Lung (tissue), 12 donors: ENCODE data around the gene NKD2. TPM values are rescaled to one million over a fixed set of nuclear protein-coding genes. Genes with fewer than 3 reads are reported as not detected.

Source experiments
- ATAC-seq: fragments of 200-7000 bp; cut with Tn5 transposase; one replicate; pipeline ENCODE4 v1.9.1; 2020; ENCODE audit warnings: moderate number of reproducible peaks; ENCODE audit not compliant: insufficient read depth, low FRiP score
- DNase-seq, 3 donors: peaks; one replicate each; pipeline ENCODE4 v3.0.0-alpha.2; 2013 to 2017
- H3K27ac ChIP-seq, 2 donors: one replicate each; pipeline ENCODE4 v1.5.1; 2013; ENCODE audit warnings: mild to moderate bottlenecking in 2 of 2, moderate library complexity in 2 of 2, control low read depth in 1 of 2, inconsistent platforms in 1 of 2, low read depth in 1 of 2, low read length in 1 of 2
- H3K27me3 ChIP-seq, 3 donors: one replicate each; pipeline ENCODE4 v1.5.1; 2013; ENCODE audit warnings: low read length in 2 of 3; ENCODE audit not compliant: control insufficient read depth in 3 of 3, insufficient read depth in 3 of 3
- H3K36me3 ChIP-seq, 4 donors: one replicate each; pipeline ENCODE4 v1.5.1; 2013; ENCODE audit warnings: low read length in 4 of 4, mild to moderate bottlenecking in 1 of 4, moderate library complexity in 1 of 4; ENCODE audit not compliant: control insufficient read depth in 4 of 4, insufficient read depth in 4 of 4
- H3K4me1 ChIP-seq, 5 donors: one replicate each; pipeline ENCODE4 v1.5.1; 2013; ENCODE audit warnings: low read length in 5 of 5, mild to moderate bottlenecking in 2 of 5, moderate library complexity in 1 of 5; ENCODE audit not compliant: control insufficient read depth in 5 of 5, insufficient read depth in 5 of 5
- H3K4me3 ChIP-seq: one replicate; pipeline ENCODE4 v1.5.1; 2013; ENCODE audit warnings: mild to moderate bottlenecking, control low read depth, moderate library complexity
- H3K9ac ChIP-seq, 2 donors: one replicate each; pipeline ENCODE4 v1.5.1; 2013; ENCODE audit warnings: low read length in 2 of 2, control low read depth in 1 of 2; ENCODE audit not compliant: insufficient read depth in 1 of 2
- H3K9me3 ChIP-seq, 4 donors: one replicate each; pipeline ENCODE4 v1.5.1; 2013; ENCODE audit warnings: low read length in 3 of 4, mild to moderate bottlenecking in 1 of 4, moderate library complexity in 1 of 4; ENCODE audit not compliant: control insufficient read depth in 4 of 4, insufficient read depth in 3 of 4
- CTCF ChIP-seq: IDR thresholded peaks from 2 replicates; pipeline ENCODE4 v1.5.1; 2012; ENCODE audit warnings: mild to moderate bottlenecking; ENCODE audit errors: control extremely low read depth, extremely low read depth
- WGBS, 2 donors: extraction: QIAGEN DNeasy Blood & Tissue Kit; methylation state at CpG; one replicate each; pipeline ENCODE4 v1.1.7; 2013; 5-methylcytosine and 5-hydroxymethylcytosine counted together
- polyA plus RNA-seq, 2 donors: library from polyadenylated mRNA; stranded (reverse); fragments of 200-250 nt; gene quantifications; one replicate each; pipeline ENCODE4 v1.2.1, GENCODE V29; 2013
- total RNA-seq, 2 donors: library from RNA; depleted of rRNA in 1 of 2; stranded (reverse); fragments of >200 nt in 1 of 2; gene quantifications; one replicate each; pipeline ENCODE4 v1.2.1, GENCODE V29; 2014 to 2021
- donor health status: control.
- donor health status: control.
- donor health status: Bipolar disorder and iron deficiency.
- donor health status: healthy.
- donor health status: DM: yes; HTN: yes; CAD: no.

The NKD2 gene
- total and polyA plus RNA-seq, 4 donors, result 9.9 to 88.0 (median 48.4) TPM

GRCh38 chr5:1069720-1070088 is 61.1 kb downstream of the NKD2 start:
- Histone ChIP-seq H3K9ac (no peak overlapping the region), H3K27ac (no peak overlapping the region), H3K27me3 (no peaks in the 10 kb centered on the region), H3K4me1 (no peaks in the 10 kb centered on the region), H3K4me3 (no peak overlapping the region), H3K36me3 (peaks cover 0 to 56% (median 10%) of the 10 kb centered on the region in 4 donors), H3K9me3 (peaks cover 0 to 2% (median 0%) of the 10 kb centered on the region in 4 donors)
- WGBS, 2 donors, result 94 to 98% methylated on average over 13 to 14 of the region's 15 CpGs
- ATAC-seq (no peak), DNase-seq (no peak)
- TF ChIP-seq CTCF, result no peak

- no peak for DNase-seq
Measured at GRCh38 chr5:1073239-1074102, 64.9 kb downstream of the NKD2 start.

GRCh38 chr5:1074226-1074625 is 65.6 kb downstream of the NKD2 start:
- no peak for TF ChIP-seq CTCF
- Histone ChIP-seq H3K36me3 (peaks cover 0 to 64% (median 15%) of the 10 kb centered on the region in 4 donors), H3K27me3 (no peaks in the 10 kb centered on the region), H3K4me3 (no peak overlapping the region), H3K27ac (no peak overlapping the region), H3K4me1 (no peaks in the 10 kb centered on the region), H3K9ac (no peak overlapping the region), H3K9me3 (peaks cover 0 to 2% (median 0%) of the 10 kb centered on the region in 4 donors)
- DNase-seq (no peak), ATAC-seq (no peak)
- 92 to 95% methylated on average over 17 to 18 of the region's 18 CpGs for WGBS, 2 donors

More at GRCh38 chr5:1073239-1074102, 64.9 kb downstream of the NKD2 start:
- H3K4me3 ChIP-seq, result no peak overlapping the region
- H3K36me3 ChIP-seq, result peaks cover 0 to 64% (median 16%) of the 10 kb centered on the region in 4 donors
- no peak for TF ChIP-seq CTCF
- no peaks in the 10 kb centered on the region for H3K4me1 ChIP-seq
- 91 to 96% methylated on average over 45 to 46 of the region's 46 CpGs for WGBS, 2 donors
- ATAC-seq, result no peak
- H3K27ac ChIP-seq, result no peak overlapping the region
- H3K9ac ChIP-seq, result no peak overlapping the region
- peaks cover 0 to 2% (median 0%) of the 10 kb centered on the region in 4 donors for H3K9me3 ChIP-seq
- H3K27me3 ChIP-seq, result no peaks in the 10 kb centered on the region
